M059J (cell line): ENCODE measurements around the gene SCN11A. TPM values are rescaled to one million over a fixed set of nuclear protein-coding genes. Genes with fewer than 3 reads are reported as not detected.
A peak's percentile ranks its signal among the peaks of the same experiment; 100 is the strongest.

Source experiments
- DNase-seq: peaks from one replicate; pipeline ENCODE4 v3.0.0-alpha.2; 2012; ENCODE audit warnings: low read depth
- total RNA-seq: library from RNA; depleted of rRNA; stranded (reverse); fragments of >200 nt; shearing (Covaris generic); gene quantifications from 2 replicates; pipeline ENCODE4 v1.2.3, GENCODE V29; 2014; rRNA removed

Gene SCN11A
- total RNA-seq = not detected in 2 replicates

GRCh38 chr3:39051649-39052561 is at the start of gene SCN11A, which contains the start of gene WDR48:
Gene SCN11A, minus strand, starts transcription at chr3:39051944. Its CDS starts 101,582 bp downstream, at chr3:38950362.
Gene WDR48, plus strand, starts transcription at chr3:39052016. Its CDS starts 10 bp downstream, at chr3:39052026.
- peak; percentile 87 for DNase-seq

GRCh38 chr3:39101022-39101689 is 49.4 kb upstream of the SCN11A start:
- DNase-seq = peak; percentile 26

GRCh38 chr3:39100500-39100886 is 48.7 kb upstream of the SCN11A start:
- DNase-seq = no peak

GRCh38 chr3:39099738-39100499 is 48.2 kb upstream of the SCN11A start:
- DNase-seq = no peak

GRCh38 chr3:39099242-39099641 is 47.5 kb upstream of the SCN11A start:
- no peak for DNase-seq

GRCh38 chr3:39098473-39099000 is 46.8 kb upstream of the SCN11A start:
- DNase-seq = no peak

- no peak for DNase-seq
These were observed 46.1 kb upstream of the SCN11A start for GRCh38 chr3:39097716-39098472.

- peak; percentile 10 for DNase-seq
These were observed 45.0 kb upstream of the SCN11A start for GRCh38 chr3:39096775-39097174.

- DNase-seq = no peak
These were observed 44.0 kb upstream of the SCN11A start for GRCh38 chr3:39095778-39096177.

GRCh38 chr3:39094851-39095677 is 43.3 kb upstream of the SCN11A start:
- DNase-seq = no peak

GRCh38 chr3:39090922-39091321 is 39.2 kb upstream of the SCN11A start:
- no peak for DNase-seq

GRCh38 chr3:39088889-39089288 is 37.1 kb upstream of the SCN11A start:
- no peak for DNase-seq

GRCh38 chr3:39088456-39088855 is 36.7 kb upstream of the SCN11A start:
- no peak for DNase-seq

GRCh38 chr3:39086144-39086543 is 34.4 kb upstream of the SCN11A start:
- no peak for DNase-seq

- DNase-seq = no peak
These were observed 31.0 kb upstream of the SCN11A start for GRCh38 chr3:39082666-39083313.

- no peak for DNase-seq
These were observed 28.3 kb upstream of the SCN11A start for GRCh38 chr3:39080026-39080425.

- no peak for DNase-seq
These were observed 27.8 kb upstream of the SCN11A start for GRCh38 chr3:39079530-39079929.

- DNase-seq = no peak
These were observed 24.2 kb upstream of the SCN11A start for GRCh38 chr3:39075910-39076309.

- DNase-seq = no peak
These were observed 16.8 kb upstream of the SCN11A start for GRCh38 chr3:39068556-39068955.

- no peak for DNase-seq
These were observed 15.5 kb upstream of the SCN11A start for GRCh38 chr3:39067286-39067685.
